MM.1S (cell line): Measurements from ENCODE around the gene METTL1.

Experiments
- CTCF ChIP-seq: fragments of 300-600 bp; sonication (generic); IDR thresholded peaks from 2 replicates; pipeline ENCODE4 v1.5.1; 2016; ENCODE audit warnings: antibody characterized with exemption, low read length, mixed read lengths
- EZH2 ChIP-seq: fragments of 300-600 bp; sonication (generic); optimal IDR thresholded peaks from 2 replicates; pipeline ENCODE3; 2017; ENCODE audit warnings: low read depth, mild to moderate bottlenecking, antibody characterized with exemption, low read length, mixed read lengths

- TF ChIP-seq CTCF = no peak
- TF ChIP-seq EZH2 = no peak
Observed at GRCh38 chr12:57755194-57755453, 16.8 kb downstream of the METTL1 start.
